Activated CD4-positive, alpha-beta T cell treated with anti-CD3 and anti-CD28 coated beads, Interleukin-2, amount 50 U/mL, for 1 hour (primary cell): Measurements from ENCODE around the gene VPS37B.
"Not testable (repeated sequence)": the region's sequence is repeated elsewhere in the genome, so short reads cannot be mapped to it uniquely, and the experiment has no call there.

Experiments used
- DNase-seq: peaks from one replicate; pipeline ENCODE4 v3.0.0-alpha.2; 2020

The VPS37B gene

DNA sequence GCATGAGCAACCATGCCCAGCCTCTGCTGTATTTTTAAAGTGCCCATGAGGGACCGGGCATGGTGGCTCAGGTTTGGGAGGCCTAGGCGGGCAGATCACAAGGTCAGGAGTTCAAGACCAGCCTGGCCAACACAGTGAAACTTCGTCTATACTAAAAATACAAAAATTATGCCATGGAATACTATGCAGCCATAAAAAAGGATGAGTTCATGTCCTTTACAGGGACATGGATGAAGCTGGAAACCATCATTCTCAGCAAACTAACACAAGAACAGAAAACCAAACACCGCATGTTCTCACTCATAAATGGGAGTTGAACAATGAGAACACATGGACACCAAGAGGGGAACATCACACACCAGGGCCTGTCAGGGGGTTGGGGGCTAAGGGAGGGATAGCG lies 9.3 kb upstream of the VPS37B start:
- not testable (repeated sequence) for DNase-seq

DNA sequence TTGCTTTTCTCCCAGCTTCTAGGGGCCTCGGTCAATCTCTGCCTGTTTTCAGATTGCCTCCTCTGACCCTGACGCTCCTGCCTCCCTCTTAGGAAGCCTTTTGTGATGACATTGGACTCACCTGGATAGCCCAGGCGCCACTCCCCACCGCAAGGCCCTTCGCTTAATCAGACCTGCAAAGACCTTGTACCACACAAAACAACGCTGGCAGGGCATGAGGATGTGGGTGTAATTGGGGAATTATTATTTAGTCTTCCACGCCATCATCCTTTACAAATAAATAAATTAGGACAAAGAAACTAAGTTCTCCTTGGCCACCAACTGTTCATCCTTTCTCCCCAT lies 7.7 kb upstream of the VPS37B start:
- DNase-seq, result no peak

DNA sequence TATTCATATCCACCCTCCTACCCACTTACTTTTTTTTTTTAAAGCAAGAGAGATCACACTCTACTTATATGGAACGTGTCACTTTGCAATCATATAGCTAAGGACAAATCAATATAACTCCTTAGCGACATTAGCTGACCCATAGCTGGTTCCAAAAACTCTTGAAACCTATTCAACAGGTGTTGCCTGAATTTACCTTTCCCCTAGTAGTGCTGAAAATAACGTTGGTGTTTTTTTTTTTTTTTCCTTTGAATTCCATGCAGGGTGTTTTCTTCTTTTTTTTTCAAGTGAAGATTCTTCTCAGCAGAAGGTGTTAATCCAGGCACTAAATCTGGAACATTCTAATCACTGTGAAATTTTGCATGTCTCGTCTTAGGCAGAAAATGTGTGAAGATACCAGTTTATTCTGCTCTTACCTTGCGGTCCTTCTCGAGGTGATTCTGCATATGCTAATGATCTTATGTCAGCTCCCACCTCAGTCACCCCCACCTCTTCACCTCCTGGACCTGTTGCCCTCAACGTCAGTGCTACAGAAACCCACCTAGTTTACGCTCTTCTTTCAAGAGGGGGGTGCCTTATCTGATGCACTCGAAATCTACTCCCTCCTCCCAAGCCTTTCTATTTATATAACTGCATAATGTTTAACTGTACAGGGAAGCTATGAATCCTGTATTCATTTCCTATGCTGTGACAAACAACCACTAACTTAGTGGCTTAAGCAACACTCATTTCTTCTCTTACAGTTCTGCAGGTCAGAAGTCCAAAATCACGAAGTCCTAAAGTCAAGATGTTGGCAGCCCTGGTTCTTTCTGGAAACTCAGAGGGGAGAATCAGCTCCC lies 7.1 kb upstream of the VPS37B start:
- no peak for DNase-seq

DNA sequence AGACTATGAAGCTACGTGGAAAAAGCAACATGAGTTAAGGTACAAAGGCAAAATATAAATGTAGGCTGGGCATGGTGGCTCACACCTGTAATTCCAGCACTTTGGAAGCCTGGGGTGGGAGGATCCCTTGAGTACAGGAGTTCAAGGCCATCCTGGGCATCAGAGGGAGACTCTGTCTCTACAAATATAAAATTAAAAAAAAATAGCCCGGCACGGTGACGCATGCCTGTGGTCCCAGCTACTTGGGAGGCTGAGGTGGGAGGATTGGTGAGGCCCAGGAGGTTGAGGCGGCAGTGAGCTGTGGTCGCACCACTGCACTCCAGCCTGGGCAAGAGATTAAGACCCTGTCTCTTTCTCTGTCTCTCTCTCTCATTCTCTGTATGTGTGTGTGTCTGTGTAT lies 4.0 kb upstream of the VPS37B start:
- no peak for DNase-seq

DNA sequence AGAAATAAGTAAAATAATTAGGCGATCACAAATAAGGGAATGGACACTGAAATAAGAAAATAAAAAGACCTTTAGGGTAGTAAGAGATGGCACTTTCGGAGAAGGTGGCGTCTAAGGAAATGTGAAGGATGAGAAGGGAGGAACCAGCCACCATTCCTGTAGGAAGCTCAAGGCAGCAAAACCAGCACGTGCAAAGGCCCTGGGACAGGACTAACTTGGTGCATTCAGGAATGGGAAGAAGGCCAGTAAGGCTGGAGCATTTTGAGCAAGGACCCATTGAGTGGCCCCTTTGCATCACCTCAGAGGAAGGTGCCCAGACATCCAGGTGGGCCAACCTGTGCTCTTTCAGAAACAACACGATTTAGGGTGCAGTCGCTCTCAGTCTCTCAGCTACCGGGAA lies 738 bp upstream of the VPS37B start:
- no peak for DNase-seq

DNA sequence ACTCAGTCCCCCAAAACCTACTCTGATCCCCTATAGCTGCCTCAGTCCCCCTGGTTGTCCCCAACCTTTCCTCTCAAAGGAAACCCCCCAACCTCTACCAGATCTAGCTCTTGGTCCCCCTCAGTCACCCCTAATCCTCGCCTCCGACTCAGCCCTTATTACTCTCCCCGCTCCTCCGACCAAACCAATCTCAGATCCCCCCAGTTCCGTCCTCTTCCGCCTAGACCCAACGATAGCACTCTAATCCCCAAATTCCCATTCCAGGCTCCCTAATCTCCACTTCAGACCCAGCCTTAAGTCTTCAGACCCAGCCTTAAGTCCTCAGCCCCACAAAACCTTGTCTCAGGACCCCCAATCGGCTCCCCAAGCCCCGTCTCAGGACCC lies 612 bp downstream of the VPS37B start:
- DNase-seq, result no peak

DNA sequence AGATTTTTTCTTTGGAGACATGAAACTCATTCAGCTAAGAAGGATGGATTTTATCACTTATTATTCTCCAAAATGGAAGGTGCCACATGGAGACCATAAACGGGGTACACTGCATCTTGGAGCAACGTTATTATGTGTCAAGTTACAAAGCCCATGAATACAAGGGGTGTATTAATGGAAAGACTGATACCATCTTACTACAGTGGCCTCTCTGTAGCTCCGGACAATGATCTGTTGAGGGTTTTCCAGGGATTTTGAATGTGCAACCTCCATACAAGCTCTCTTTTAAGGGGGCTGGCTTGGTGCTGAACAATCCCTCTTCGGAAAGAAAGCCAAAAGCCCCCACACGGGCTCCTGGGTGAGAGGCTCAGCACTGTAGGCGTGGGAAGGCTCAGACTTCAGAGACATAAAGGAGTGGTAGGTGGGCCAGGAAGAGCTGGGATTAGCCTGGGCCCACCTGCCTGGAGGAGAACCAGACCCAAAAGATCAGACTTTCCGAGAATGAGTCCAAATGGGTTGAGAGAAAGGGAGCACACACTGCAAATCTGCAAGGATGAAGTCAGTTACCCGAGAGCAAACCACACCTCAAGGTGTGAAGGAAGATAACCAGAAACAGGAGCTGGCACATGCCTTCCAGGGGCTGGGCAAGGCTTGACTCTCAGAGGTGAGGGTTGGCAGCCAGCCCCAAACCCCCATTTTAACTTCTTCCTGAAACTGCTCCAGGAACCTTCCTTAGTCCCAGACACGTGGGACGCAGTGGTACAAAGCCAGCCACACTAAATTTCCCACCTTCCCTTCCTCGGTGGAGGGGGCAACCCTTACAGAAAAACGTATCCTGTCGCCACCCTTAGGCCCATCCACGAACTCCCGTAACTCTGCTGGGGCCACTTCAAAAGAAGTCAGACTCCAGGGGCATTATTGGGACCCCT lies 1.5 kb downstream of the VPS37B start:
- DNase-seq, result no peak

DNA sequence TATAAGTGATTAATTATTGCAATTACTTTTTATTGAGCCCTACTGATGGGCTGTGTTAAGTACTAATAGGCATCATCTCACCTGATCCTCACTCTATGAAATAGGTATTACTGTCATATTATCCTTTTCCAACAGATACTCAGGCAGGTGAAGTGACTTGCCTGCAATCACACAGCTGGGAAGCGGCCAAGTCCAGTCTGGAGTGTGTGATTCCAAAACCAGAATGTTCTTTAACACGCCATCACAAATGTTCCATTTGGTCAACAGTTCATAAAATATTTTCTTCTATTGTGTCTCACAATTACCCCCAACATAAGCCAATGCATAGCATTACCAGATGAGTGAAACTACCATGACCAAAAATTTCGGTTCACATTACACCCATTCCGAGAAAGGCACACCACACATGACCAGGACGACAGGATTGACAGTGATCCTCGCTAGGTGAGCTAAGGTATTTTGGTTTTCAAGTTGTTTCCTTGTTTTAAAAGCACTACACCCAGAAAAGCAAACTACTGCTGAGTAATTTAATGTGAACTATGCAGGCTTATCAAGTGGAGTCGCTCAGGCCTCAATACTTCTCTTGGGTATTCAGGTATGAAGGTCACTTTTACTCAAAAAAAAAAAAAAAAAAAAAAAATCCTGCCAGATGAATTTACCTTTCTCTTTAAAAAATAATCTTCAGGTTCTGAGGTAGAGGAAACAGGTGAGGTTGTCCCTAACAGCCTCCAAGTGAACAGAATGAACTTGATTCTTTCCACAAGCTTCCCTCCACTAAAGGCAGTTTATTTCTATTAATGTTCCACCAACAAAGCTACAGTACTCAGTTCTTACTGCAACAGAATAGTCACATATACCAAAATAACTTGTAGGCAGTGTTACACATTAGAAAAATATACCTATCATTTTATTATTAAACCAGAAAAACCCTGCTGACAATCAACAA lies 2.4 kb downstream of the VPS37B start:
- DNase-seq, result no peak

DNA sequence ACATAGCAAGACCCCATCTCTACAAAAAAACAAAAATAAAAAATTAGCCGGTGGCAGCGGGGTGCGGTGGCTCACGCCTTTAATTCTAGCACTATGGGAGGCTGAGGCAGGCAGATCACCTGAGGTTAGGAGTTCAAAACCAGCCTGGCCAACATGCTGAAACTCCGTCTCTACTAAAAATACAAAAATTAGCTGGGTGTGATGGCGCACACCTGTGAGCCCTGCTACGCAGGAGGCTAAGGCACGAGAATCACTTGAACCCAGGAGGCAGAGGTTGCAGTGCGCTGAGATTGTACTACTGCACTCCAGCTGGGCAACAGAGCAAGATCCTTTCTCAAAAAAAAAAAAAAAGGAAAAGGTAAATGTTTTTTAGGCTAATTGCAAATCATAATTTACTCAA lies 3.2 kb downstream of the VPS37B start:
- DNase-seq, result not testable (repeated sequence)

DNA sequence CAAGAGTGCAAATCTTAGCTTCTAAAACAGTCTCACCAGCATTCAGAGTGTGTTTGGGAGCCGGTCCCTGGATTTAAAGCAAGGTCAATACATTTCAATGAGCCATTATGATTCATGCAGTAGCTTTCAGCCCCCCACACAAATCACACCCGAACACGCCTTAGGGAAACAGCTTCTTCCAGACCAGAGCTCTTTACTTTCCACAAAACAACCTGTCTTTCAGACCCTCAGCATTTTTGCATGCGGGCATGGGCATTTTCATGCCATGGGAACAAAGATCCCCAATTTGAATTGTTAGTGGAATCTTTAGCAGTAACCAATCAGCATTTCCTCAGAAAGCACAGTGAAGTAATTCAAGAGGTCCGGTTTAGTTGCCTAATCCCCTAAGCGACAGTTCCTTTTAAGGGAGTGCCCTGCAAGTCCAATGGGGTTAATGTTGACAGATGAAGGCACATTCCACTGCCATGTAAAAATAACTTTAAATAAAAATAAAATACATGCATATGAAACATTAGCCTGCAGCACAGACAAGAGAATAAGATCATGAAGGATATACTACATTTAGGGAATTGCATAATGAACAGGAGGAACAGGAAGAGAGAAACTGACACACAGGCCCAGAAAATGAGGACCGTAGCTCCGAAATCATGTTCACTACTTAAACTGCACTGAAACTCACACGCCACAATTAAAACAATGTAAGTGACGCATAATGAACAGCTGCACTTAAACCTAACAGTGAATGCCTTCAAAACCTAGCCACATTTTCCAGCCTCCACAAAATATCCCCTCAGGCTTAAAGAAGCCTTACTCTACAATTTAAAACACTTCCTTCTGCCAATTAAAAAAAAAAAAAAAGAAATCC lies 4.0 kb downstream of the VPS37B start:
- DNase-seq, result no peak

DNA sequence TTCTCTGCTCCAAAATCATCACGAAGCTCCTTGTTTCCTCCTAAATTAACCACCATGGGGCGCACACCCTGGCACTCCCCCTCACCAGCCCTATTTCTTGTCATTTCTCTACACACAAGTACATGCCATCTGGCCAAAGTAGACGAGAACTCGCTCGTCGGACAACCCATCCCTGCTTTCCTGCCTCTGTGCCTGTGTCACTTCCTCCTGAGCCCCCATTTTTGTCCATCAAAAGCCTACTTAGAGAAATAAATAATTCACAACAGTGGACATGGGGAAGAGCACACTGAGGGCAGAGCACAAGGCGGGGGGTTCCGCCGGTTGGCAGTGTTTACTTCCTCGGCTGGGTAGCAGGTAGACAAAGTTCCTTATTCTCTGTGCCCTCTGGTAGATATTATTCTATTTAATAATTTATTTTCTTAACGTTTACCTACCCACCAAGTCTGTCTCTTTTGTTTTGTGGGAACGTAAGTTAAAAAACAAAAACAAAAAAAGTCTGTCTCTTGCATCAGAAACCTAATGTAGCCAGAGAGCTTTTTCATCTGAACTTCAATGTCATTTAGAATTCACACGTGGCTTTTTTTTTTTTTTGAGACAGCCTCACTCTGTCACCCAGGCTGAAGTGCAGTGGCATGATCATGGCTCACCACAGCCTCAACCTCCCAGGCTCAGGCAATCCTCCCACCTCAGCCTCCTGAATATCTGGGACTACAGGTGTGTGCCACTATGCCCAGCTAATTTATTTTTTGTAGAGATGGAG lies 6.0 kb downstream of the VPS37B start:
- DNase-seq, result no peak

DNA sequence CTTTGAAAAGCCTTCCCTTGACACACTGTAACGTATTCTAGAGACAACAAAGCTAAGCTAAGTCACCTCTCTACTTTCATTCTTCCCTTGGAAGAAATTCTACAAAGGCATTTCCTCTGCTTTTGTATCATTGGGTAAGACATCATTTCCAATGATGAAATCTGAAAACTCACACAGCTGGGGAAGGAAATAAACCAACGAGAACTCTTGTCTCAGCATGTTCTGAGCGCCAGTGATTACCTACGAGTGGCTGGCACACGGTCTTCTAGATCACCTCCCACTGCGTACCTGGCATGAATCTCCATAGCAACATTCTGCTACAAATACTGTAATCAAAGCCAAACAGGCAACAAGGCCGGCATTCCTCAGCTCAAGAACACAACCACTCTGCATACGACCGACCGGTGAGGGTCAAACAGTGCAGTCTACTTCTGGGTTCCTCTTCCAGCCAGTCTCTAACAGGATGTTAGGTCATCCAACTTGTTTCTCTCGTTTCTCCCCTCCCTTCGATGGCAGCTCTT lies 7.6 kb downstream of the VPS37B start:
- DNase-seq, result peak; percentile 63

DNA sequence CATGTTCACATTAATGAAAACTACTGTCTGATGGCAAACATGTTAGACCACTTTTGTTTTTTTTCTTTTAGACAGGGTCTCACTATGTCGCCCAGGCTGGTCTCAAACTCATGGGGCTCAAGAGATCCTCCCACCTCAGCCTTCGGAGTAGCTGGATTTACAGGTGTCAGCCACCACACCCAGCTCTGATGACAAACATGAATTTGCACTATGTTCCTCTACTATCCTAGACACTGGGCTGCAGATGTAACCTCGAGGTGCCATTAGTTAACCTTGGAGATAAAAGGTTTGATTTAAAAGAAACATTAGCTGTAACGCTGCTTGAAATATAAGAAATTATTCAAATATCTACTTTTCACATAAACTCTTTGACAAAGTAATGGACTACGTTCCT lies 8.1 kb downstream of the VPS37B start:
- no peak for DNase-seq

DNA sequence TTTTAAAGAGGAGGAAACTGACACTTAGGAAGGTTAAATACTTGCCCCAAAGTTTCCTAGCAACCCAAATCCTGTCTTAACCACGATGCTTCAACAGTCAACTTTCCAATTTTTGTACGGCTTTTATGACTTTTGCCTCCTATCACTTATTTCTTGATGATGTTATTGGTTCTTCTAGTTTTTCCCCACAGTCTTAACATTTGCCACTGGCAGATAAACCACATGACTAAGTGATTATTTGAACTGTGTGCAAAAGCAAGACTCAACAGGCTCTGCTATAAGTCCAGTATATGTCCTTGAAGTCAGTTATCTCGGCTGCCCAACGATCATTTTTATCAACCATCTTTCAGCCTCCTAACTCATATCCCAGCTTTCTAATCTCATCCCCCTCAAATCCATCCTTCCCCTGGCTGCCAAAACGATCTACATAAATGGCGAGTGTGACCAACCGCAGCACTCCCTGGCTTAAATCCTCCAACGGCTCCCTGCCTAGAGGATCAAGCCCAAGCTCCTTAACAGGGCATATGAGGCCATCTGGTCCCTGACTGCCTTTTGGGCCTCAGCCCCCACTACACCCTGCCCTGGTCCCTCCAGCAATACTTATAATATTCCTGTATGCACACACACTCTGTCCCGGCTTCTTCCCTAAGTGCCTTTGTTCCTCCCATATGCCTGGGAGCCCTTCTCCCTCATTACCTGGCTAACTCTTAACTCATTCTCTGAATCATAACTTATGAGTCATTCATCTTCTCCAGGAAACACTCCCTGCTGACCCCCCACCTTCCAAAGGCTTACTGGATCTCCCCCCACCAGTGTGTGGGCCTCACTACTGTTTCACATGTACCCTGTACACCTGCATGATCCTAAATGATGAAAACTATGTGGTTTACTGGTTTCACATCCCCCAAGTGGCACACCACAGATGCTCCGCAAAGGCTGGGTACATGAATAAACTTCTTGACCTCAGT lies 8.8 kb downstream of the VPS37B start:
- no peak for DNase-seq

DNA sequence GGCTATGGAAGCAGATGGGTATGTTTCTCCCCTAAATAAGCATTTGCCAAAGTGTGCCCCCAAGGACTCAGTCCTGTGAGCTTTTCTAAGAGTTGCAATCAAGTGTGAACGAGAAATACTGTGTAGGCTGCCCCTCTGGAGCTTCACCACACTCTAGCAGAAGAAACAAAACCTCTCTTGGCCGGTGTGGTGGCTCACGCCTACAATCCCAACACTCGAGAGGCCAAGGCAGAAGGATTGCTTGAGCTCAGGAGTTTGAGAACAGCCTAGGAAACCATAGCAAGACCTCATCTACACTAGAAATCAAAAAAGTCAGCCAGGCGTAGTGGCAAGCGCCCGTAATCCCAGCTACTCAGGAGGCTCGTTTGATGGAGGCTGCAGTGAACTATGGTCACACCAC lies 9.8 kb downstream of the VPS37B start:
- no peak for DNase-seq

DNA sequence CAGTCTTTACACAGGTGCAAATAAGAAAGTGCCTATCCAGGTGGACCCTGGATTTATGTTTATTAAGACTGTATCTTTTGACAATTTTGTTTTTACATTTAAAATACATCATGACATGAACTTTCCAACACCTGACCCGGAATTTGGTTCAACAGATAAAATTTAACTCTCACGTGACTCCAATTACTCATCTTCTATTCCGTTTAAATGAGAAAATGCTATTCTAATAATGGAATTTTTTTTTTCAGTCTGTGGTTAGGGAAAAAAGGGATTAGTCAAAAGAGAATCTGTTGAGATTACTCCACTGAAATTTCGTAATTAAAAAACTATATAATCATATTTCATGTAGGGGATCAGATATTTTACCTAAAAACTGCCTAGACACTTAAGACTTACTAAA lies 11.1 kb downstream of the VPS37B start:
- no peak for DNase-seq

DNA sequence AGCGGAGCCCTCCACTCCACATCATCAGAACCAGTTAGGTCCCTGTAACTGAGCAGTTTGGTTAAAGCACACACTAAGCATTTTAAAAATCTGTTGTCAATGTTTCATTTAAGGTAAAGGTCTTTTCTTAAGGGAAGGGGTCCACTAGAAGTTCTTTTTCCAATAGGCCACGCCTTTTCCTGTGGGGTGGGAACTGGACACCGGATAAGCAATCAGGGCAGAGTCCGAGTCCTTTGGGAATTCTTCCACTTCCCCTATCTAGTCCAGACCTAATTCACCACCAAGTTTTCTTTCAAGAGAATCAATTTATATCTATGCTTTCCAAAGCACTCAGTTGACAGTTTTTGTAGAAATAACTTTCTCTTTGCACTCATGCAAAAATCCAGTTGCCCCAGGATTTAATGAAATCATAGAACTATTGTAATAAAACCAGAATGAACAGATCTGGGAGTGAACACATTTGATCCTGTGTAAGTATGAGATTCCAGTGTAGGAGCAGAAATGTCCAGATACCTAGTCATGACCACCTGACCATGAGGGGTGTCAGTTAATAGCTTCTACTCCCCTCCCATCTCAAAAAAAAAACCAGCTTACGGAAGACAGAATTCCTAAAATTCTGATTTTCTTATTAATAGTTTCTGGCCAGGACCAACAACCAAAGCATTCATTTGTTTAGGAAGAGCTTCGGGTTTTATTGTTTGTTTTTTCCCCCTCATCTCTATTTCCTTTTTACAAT lies 11.7 kb downstream of the VPS37B start:
- no peak for DNase-seq

DNA sequence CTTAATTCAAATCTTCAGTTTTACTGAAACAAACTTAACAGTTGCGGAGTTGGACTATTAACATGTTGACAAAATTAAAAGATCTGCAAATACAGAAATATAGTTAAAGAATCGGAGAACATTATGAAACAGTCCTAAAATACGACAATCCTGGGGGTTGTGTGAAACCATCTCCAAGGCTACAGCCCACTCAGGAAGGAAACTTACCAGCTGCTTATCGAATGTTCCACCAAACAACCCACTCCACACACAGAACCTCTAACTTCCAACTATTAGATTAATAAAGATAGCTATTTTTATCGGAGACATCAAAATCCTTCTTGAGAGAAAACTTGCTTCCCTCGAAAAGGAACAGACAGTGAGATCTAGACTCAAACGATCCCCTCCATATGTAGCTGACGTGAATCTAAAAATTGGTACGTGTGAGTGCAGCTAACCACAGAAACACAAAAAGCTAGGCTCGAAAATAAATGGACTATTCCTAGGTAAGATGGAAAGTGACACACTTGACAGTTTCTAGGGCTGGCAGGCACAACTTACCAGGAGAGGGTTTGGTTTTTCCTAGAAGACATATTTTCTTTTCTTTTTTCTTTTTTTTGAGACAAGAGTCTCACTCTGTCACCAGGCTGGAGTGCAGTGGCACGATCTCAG lies 12.9 kb downstream of the VPS37B start:
- DNase-seq, result no peak

DNA sequence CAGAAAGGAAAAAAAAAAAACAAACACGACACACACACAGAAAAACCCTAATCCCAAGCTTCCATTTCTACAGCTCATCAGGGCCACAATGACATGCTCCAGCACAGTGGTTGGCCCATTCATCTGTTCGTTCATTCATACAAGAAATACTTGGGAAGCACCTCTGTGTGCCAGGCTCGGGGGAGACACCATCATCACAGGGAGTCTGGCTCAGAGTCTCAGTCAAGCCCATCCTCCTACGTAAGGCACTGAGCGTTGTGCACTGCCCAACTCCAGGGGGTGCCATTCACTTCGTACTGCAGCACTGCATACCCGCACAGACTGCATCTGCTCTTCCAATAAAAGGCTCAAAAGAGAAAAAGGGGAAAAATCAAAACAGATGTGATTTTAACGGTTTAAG lies 15.3 kb downstream of the VPS37B start:
- no peak for DNase-seq
